Measurements from ENCODE around the gene USP3. TPM values are rescaled to one million over a fixed set of nuclear protein-coding genes. Genes with fewer than 3 reads are reported as not detected.

USP3 gene
- total RNA-seq, 6 experiments from 2014 or later = 21.9 to 33.8 (median 24.8) TPM

GRCh38 chr15:63514531-63514943, 10.1 kb downstream of the USP3 start:
- H3K9me3 ChIP-seq = no peaks in the 10 kb centered on the region
- no peaks in the 10 kb centered on the region for H3K36me3 ChIP-seq
- H3K4me1 ChIP-seq = peaks cover 0 to 55% (median 18%) of the 10 kb centered on the region in 4 donors
- H3K4me3 ChIP-seq = peak overlapping the region in 1 of 3 donors; percentile 11
- no peak overlapping the region for H3K27ac ChIP-seq
- intact Hi-C loops (cut with DNase I) = loop anchor here in 1 of 2 donors (10.0 kb wide), 1 partner anchor 50 kb away; no protein-coding TSS in a partner anchor
- DNase-seq (no peak), ATAC-seq (peak; percentile 30 to 68 (median 62))
- H3K27me3 ChIP-seq = no peaks in the 10 kb centered on the region
- TF ChIP-seq, protein P1, sequence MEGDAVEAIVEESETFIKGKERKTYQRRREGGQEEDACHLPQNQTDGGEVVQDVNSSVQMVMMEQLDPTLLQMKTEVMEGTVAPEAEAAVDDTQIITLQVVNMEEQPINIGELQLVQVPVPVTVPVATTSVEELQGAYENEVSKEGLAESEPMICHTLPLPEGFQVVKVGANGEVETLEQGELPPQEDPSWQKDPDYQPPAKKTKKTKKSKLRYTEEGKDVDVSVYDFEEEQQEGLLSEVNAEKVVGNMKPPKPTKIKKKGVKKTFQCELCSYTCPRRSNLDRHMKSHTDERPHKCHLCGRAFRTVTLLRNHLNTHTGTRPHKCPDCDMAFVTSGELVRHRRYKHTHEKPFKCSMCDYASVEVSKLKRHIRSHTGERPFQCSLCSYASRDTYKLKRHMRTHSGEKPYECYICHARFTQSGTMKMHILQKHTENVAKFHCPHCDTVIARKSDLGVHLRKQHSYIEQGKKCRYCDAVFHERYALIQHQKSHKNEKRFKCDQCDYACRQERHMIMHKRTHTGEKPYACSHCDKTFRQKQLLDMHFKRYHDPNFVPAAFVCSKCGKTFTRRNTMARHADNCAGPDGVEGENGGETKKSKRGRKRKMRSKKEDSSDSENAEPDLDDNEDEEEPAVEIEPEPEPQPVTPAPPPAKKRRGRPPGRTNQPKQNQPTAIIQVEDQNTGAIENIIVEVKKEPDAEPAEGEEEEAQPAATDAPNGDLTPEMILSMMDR (IDR thresholded peaks at IDR 0.05) = no peak
- 14% methylated on average over 1 of the region's 1 CpG for WGBS (ENCODE audit: insufficient coverage, low coverage, low lambda C conversion rate, missing lambda C conversion rate)

GRCh38 chr15:63517202-63517601, 12.8 kb downstream of the USP3 start:
- H3K4me3 ChIP-seq = no peak overlapping the region
- no peaks in the 10 kb centered on the region for H3K9me3 ChIP-seq
- DNase-seq (no peak), ATAC-seq (no peak)
- no peaks in the 10 kb centered on the region for H3K27me3 ChIP-seq
- H3K36me3 ChIP-seq = no peaks in the 10 kb centered on the region
- no peak overlapping the region for H3K27ac ChIP-seq
- H3K4me1 ChIP-seq = peaks cover 0 to 58% (median 18%) of the 10 kb centered on the region in 4 donors
- TF ChIP-seq, protein P1 (IDR thresholded peaks at IDR 0.05) = no peak
- no peak for TF ChIP-seq POLR2A (IDR thresholded peaks at IDR 0.05)
- intact Hi-C loops (cut with DNase I) = loop anchor here in 1 of 2 donors (10.0 kb wide), 1 partner anchor 48 kb away; no protein-coding TSS in a partner anchor

DNA sequence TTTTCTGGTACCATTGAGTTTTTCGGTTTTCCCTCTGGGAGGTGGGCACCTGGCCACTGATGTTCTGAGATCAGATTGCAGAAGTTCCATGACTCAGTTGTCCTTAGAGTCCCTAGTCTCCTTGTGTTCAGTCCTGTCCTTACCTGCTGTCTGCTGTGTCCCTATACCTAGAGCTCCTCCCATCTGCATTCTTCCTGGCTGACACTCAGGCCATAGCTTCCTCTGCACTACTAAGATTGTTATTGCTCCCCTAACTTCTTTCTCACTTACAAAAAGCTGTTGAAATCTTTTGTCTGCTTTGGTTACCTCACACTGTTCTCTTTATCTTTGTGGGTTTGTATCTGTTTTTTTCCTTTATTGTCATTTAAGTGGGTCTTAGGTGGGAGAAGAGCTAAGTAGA, 13.2 kb downstream of the USP3 start:
- Histone ChIP-seq H3K9me3 (no peaks in the 10 kb centered on the region), H3K27me3 (no peaks in the 10 kb centered on the region), H3K4me1 (peaks cover 0 to 59% (median 18%) of the 10 kb centered on the region in 4 donors), H3K27ac (no peak overlapping the region), H3K4me3 (no peak overlapping the region), H3K36me3 (no peaks in the 10 kb centered on the region)
- WGBS (ENCODE audit: insufficient coverage, low coverage, low lambda C conversion rate, missing lambda C conversion rate) = no CpG with 5 or more reads among the region's 1 CpG
- no peak for DNase-seq
- no peak for TF ChIP-seq POLR2A (IDR thresholded peaks at IDR 0.05)
- TF ChIP-seq, protein P1 (IDR thresholded peaks at IDR 0.05) = no peak
- peak; percentile 52 to 70 (median 58) for ATAC-seq
- intact Hi-C loops (cut with DNase I) = loop anchor here in 1 of 2 donors (10.0 kb wide), 1 partner anchor 47 kb away; no protein-coding TSS in a partner anchor

- no peaks in the 10 kb centered on the region for H3K27me3 ChIP-seq
- H3K9me3 ChIP-seq = no peaks in the 10 kb centered on the region
- H3K36me3 ChIP-seq = no peaks in the 10 kb centered on the region
- intact Hi-C loops (cut with DNase I) = loop anchor here in 1 of 2 donors (10.0 kb wide), 1 partner anchor 46 kb away; no protein-coding TSS in a partner anchor
- peaks cover 0 to 65% (median 25%) of the 10 kb centered on the region in 4 donors for H3K4me1 ChIP-seq
- no peak for TF ChIP-seq POLR2A (IDR thresholded peaks at IDR 0.05)
- TF ChIP-seq, protein P1 (IDR thresholded peaks at IDR 0.05) = no peak
- WGBS (ENCODE audit: insufficient coverage, low coverage, low lambda C conversion rate, missing lambda C conversion rate) = 85% methylated on average over 4 of the region's 4 CpGs
- ATAC-seq = no peak
- no peak overlapping the region for H3K4me3 ChIP-seq
- H3K27ac ChIP-seq = no peak overlapping the region
- no peak for DNase-seq
Observed at GRCh38 chr15:63519041-63519440, 14.6 kb downstream of the USP3 start.
